Measurements from ENCODE around the gene DDC. TPM values are rescaled to one million over a fixed set of nuclear protein-coding genes. Genes with fewer than 3 reads are reported as not detected.

The DDC gene
- total RNA-seq, 1 donor from 2014 or later: not detected

DNA sequence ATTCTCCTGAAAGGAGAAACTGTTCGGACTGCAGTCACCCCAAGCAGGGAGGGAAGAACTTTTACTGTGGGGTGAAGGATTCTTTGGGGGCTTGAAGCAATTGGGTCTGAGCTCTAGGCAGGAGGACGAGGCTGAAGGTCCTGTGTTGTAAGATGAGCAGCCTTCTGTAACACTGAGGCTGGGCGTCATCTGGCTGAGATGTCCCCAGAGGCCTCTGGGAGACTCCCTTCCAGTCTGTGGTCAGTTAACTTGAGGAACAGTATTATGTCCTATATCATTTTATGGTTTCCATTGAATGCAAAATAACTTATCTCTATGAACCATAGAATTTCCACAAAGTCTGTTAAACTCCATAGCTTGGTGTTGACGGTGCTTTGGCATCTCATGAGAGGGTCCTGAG lies 141.3 kb downstream of the DDC start:
- H3K4me3 Mint-ChIP-seq (ENCODE audit: unreplicated experiment): no peak overlapping the region
- no peak overlapping the region for H3K27ac Mint-ChIP-seq (ENCODE audit: unreplicated experiment)
- no peaks in the 10 kb centered on the region for H3K9me3 Mint-ChIP-seq (ENCODE audit: low read depth)

DNA sequence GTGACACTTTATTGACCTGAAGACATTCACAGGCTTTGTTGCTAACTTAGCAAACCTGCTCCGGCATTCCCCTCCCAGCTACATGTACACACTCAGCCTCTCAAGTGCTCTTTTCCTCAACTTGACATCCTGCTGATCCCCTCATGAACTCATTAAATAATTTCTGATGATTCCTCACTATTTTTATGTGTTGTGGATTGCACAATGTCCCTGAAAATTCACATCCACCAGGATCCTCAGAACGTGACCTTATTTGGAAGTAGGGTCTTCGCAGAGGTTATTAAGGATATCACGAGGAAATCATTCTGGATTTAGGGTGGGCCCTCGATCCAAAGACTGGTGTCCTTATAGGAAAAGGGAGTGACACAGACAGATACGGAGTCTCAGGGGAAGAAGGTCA lies 142.3 kb downstream of the DDC start:
- no peak for TF ChIP-seq CTCF (IDR thresholded peaks at IDR 0.05)
- no peak for DNase-seq (ENCODE audit: low spot score)
- no peaks in the 10 kb centered on the region for H3K4me1 Mint-ChIP-seq (ENCODE audit: low read depth)
- H3K9me3 Mint-ChIP-seq (ENCODE audit: low read depth): no peaks in the 10 kb centered on the region
- no peak overlapping the region for H3K27ac Mint-ChIP-seq (ENCODE audit: unreplicated experiment)
- no peaks in the 10 kb centered on the region for H3K36me3 Mint-ChIP-seq (ENCODE audit: low read depth)
- H3K27me3 Mint-ChIP-seq (ENCODE audit: low read depth): no peaks in the 10 kb centered on the region
- H3K4me3 Mint-ChIP-seq (ENCODE audit: unreplicated experiment): no peak overlapping the region

More for the DNA sequence above, 141.3 kb downstream of the DDC start:
- Mint-ChIP-seq H3K4me1 (ENCODE audit: low read depth) (no peaks in the 10 kb centered on the region), H3K36me3 (ENCODE audit: low read depth) (no peaks in the 10 kb centered on the region), H3K27me3 (ENCODE audit: low read depth) (no peaks in the 10 kb centered on the region)
- TF ChIP-seq CTCF (IDR thresholded peaks at IDR 0.05): no peak
- DNase-seq (ENCODE audit: low spot score): no peak

DNA sequence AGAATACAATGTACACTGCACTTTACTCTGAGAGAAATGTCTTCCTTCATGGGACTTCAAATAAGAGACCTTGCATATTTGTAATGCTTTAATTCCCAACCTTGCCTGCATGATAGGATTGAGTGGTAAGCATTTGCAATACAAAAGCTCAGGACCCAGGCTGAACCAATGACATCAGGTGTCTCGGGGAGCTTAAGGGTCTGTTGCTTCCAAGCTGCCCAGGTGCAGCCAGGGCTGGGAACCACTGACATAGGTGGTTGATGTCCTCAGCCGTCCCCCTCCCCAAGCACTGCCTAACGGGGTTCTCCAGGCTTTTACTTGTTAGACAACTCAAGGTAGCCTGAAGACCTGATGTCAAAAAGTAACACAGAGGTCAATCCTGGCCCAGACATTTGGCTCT lies 144.2 kb downstream of the DDC start:
- TF ChIP-seq CTCF (IDR thresholded peaks at IDR 0.05): no peak
- DNase-seq (ENCODE audit: low spot score): no peak
- Mint-ChIP-seq H3K4me3 (ENCODE audit: unreplicated experiment) (no peak overlapping the region), H3K9me3 (ENCODE audit: low read depth) (no peaks in the 10 kb centered on the region), H3K4me1 (ENCODE audit: low read depth) (no peaks in the 10 kb centered on the region), H3K27ac (ENCODE audit: unreplicated experiment) (no peak overlapping the region), H3K36me3 (ENCODE audit: low read depth) (no peaks in the 10 kb centered on the region), H3K27me3 (ENCODE audit: low read depth) (no peaks in the 10 kb centered on the region)

GRCh38 chr7:50418526-50419290 lies 146.5 kb downstream of the DDC start:
- Mint-ChIP-seq H3K9me3 (ENCODE audit: low read depth) (no peaks in the 10 kb centered on the region), H3K4me1 (ENCODE audit: low read depth) (no peaks in the 10 kb centered on the region), H3K27me3 (ENCODE audit: low read depth) (peaks cover 3% of the 10 kb centered on the region), H3K36me3 (ENCODE audit: low read depth) (no peaks in the 10 kb centered on the region), H3K27ac (ENCODE audit: unreplicated experiment) (no peak overlapping the region), H3K4me3 (ENCODE audit: unreplicated experiment) (no peak overlapping the region)
- DNase-seq (ENCODE audit: low spot score): no peak
- no peak for TF ChIP-seq CTCF (IDR thresholded peaks at IDR 0.05)

GRCh38 chr7:50418086-50418515 lies 147.1 kb downstream of the DDC start:
- Mint-ChIP-seq H3K27ac (ENCODE audit: unreplicated experiment) (no peak overlapping the region), H3K36me3 (ENCODE audit: low read depth) (no peaks in the 10 kb centered on the region), H3K9me3 (ENCODE audit: low read depth) (no peaks in the 10 kb centered on the region), H3K27me3 (ENCODE audit: low read depth) (peaks cover 3% of the 10 kb centered on the region), H3K4me1 (ENCODE audit: low read depth) (no peaks in the 10 kb centered on the region), H3K4me3 (ENCODE audit: unreplicated experiment) (no peak overlapping the region)
- peak; percentile 90 for TF ChIP-seq CTCF (IDR thresholded peaks at IDR 0.05)
- DNase-seq (ENCODE audit: low spot score): no peak
